GM18520 (cell line): ENCODE measurements around the gene APELA.

Source experiments
- ATAC-seq: cut with Tn5 transposase; IDR thresholded peaks from one replicate; pipeline ENCODE4 v1.9.1; 2021; ENCODE audit not compliant: unreplicated experiment

Gene APELA, protein sequence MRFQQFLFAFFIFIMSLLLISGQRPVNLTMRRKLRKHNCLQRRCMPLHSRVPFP

DNA sequence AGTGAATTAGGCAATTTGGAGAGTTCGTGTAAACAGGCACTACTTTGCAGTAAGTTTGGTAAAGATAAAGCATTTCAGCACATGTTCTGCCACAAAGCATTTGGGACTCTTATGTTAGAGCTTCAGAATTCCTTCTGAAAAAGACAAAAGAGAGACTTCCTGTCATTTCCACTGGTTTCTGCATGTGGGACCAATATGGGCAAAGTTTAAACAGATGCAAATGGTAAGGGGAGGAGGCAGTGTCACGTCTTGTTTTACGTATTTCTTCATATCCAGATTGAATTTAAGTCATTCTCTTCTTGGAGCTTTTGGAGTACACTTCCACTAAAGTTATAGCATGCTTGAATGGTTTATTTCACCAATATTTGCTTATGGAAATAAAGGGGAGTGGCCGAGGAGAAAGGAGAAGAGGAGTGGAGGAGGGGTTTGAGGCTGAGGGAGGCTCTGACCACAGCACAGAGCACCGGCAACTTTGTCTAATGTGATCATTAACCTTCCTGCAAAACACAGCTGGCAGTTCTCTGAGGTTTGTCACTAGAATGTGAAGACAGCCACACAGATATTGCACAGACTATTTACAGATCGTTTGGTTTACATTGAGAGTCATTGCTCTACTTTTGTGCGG, at the start of gene APELA:
APELA (plus strand) TSS at position 479 of the 625 bp plus-strand sequence. CDS start 154 bp downstream, outside the sequence.
- peak; percentile 100 for ATAC-seq

DNA sequence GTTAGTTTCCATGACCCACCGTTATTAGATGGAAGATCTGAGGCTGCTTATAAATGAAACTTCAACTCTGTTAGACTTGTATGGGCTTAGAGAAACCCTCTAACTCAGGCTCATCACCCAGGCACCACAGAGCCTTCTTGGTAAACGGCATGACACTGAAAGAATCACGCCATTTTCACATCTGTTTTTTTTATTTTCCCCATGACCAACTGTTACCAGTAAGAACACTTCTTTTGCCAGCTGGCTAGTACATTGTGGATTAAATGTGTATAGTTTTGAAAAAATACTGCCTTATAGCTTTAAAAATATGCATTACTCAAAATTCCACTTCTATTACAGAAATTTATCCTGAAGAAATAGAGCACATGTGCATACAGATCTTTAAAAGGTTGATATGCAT, 48.0 kb upstream of the APELA start:
- ATAC-seq: no peak

DNA sequence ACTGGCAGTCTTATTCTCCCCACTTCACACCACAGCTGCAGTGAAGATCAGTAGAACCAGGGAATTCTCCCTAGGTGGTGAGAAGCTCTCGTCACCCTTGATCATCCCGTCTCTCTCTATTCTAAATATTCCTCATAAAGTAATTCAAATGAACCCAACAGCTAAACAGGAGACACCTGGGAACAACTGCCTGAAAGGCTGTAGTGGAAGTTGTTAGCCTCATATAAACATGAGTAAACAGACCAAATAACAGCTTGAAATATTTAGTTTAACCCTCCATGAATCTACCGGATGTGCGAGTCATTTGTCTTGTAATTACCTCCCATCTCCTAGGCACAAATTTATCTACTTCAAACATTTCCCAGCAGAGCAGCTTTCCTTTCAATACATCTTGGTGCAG, 30.4 kb upstream of the APELA start:
- ATAC-seq: no peak

DNA sequence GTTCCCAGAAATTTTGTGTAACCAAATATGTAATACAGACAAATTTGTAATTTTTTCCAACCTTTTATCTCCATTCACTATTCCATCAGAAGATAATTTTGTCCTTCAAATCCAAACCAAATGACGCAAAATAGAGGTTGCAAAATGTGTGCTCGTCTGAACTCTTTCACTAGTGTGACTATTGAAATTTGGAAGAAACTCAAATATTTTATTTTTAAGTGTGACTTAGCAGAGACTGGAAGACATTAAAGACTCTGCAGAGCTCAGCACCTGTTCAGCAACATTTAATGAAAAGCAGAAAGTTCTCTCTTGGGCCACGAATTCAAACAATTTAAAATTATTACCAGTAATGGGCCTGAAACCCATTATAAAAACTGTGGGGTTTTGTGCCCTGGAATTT, 30.0 kb upstream of the APELA start:
- ATAC-seq: no peak

DNA sequence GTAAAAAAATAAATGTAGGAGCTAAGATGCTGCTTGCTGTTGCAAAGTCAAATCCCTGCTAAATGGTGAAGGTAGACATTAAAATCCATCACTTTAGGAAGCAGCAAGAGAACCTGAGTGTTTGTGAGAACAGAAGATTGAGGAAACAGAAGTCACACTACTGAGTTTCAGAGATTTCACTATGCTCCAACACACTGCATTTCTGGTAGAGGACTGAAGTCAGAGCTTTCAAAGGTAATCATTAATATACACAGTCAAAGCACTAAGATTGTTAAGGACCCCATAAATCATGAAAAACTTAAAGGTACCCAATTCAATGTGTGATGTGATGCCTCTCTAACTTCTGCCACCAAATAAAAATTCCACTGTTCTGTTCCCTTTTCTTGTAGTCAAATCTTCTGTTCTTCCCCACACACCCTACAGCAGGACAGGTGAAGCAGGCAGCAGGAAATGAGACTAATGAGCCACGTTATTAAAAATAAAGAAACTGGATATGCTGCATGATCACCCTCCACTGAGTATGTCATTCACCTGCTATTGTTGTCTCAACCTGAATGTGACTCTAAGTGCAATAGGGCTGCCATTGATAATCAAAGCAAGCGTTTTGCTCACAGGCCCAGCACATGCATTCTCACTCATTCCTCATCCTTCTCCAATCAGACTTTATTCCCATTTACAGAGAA, 28.9 kb upstream of the APELA start:
- no peak for ATAC-seq

DNA sequence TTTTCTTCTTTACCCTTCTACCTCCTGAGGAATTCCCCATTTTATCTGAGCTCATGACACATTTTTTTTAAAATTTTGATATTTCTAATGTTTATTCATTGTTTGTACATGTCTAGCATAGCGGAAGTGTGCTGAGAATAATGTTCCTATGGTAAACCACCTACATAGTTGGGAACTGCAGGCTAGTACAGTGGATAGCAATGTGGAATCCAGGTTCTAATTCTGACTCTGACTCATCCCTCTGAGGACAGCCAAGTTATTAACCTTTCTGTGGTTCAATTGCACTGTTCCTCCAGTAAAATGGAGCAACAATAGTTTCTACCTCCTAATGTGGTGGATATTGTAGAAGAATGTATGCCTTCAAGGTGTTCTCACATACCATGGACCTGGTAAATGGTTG, 20.6 kb upstream of the APELA start:
- no peak for ATAC-seq

DNA sequence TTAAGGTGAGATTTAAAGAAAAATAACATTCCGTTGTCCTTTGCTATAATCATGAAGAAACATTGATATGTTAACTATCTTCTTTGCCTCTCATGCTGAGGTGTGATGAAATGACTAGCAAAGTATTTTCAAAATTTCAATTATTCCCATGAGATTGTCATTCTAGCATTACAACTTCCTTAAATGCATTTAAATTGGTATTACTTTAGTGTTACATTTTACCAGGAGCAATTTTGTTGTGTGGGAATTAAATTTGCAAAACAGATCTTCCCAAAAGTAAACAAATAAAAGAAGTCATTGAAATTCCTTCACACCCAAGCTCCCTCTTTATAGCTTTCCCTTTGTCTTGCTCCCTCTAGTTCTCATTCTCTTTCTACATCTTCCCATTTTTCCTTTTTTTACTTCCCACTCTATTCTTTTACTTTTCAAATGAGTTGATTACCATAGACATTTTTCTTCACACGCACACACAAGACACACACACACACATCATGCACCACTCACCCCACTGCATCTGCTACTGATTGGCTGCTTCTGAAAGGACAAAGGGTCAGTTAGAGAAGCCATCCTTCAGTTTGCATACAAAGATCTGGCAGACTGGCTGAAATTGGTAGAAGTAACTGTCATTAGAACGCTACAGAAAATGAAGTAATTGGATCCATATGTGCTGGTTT, 10.0 kb upstream of the APELA start:
- ATAC-seq: no peak

DNA sequence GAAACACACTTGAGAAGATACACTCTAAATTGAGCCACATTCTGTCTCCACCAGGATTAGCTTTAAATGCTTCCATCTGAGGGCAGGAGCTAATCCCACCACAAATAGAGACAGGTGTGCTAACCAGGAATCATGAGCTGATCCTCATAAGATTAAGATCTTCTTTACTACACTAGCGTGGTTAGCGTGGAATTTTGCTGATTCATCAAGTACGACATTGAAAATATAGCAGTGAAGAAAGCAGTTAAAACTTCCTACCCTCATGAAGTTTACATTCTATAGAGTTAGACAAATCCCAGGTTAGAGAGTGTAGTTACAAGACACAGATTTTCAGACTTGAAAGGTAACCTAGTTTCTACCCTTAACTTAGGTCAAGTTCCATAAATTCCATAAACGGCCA, 5.3 kb upstream of the APELA start:
- no peak for ATAC-seq

DNA sequence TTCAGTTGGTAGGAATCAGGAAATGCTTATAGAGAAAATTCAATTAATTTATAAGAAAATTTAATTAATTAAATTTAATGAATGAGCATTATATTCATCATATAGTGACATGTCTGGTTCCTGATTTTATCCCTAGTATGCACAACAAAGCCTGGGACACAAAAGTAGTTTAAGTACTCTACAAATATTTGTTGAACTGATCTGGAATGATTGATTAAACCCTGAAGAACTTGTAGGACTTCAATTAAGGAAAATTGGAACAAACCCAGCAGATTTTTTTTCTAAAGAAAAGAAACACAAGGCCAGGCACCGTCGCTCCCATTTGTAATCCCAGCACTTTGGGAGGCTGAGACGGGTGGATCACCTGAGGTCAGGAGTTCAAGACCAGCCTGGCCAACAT, 4.5 kb upstream of the APELA start:
- ATAC-seq: no peak

DNA sequence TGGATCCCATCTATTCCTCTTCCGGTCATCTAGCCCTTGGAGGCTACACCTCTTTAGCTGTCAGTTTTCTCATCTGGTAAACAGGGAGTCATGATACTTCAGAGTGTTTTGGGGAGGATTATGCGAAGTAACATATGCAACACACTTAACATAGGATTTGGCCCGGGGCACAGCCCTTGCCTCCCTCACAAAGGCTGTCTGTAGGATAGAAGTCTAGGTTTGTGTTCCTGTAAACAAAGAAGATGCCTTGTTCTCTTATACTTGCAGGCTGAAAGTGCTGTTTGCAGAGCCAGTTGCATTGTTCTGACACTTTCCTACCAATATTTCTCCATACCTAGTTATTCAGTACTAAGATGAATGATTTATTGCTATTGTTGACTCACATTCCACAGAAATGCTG, 2.2 kb upstream of the APELA start:
- no peak for ATAC-seq

DNA sequence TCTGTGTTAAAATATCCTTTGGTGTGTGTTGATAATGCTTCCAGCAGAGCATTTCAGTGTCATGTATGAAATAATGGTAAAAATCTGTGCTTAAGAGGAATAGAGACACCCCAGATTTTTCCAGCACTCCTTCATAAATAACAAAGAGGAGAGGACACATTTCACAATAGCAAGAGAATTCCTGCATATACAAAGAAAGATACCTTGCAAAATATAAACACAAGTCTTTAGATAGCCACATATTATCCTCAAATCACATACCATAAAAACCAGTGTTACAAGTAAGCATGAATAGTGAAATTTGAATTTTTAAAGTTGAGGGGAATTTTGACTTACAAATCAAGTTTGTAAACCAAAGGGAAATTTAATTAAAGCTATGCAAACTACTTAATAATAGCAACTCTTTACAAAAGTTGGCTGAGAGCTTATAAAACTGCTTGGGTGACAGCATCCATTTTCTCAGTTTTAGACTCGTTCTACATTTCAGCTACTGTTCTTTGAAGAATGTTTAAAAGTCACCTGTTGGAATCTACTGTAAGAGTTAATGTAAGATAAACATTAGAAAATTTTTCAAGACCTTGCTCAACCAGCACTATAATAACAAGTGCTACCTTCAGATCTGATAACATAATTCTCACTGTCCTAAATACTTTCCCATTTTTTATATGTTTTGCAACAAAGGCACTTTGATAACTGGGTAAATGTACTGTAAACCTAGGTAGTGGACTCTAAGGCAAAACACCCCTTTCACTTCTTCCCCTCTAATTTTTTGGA, 3.7 kb downstream of the APELA start:
- no peak for ATAC-seq

DNA sequence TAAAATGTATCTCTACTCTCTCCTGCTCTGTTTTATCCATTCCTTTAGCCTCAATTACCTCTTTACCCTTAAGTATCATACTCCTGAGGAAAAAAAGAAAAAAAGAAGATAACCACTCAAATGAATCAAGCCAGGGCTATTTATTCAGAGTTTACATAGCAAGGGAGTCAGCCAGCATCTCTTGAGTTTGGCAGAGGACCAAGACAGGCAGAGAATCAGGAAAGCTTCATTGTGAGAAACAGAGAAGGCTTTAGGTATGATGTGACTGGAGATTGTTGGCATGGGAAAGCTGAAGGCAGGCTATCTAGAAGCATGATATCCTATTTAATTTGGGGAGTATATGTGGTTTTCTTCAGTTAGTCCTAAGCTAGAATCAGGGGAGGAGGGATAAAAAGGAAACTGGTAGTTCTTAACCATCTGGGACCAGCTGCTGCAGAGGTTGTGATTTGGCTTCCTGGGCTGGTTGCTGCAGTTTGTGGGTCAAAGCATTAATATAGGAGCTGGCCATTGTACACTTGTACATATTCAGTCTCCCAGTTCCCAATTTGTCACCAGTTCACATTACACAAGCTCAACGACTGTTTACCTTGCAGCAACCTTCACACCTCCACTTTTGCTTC, 11.2 kb downstream of the APELA start:
- ATAC-seq: no peak

DNA sequence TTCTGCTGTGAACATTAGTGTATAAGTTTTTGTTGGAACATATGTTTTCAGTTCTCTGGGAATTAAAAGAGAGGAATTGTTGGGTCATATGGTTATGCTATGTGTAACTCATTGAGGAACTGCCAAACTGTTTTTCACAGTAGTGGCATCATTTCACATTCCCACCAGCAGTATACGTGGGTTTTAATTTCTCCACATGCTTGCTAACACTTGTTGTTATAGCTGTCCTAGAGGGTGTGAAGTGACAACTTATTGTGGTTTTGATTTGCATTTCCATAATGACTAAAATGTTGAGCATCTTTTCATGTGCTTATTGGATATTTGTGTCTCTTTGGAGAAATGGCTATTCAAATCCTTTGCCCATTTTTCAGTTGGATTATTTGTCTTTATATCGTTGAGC, 13.7 kb downstream of the APELA start:
- peak; percentile 59 for ATAC-seq

DNA sequence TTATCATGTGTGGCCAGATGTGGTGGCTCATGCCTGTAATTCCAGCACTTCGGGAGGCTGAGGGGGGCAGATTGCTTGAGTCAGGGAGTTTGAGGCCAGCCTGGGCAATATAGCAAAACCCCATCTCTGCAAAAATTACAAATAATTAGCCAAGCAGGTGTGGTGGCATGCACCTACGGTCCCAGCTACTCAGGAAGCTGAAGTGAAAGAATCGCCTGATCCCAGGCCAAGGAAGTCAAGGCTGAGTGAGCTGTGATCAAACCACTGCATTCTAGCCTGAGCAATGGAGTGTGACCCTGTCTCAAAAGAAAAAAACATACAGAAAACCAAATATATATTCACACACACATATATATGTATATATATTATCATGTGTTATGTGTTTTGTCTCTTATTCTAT, 15.0 kb downstream of the APELA start:
- peak; percentile 46 for ATAC-seq

DNA sequence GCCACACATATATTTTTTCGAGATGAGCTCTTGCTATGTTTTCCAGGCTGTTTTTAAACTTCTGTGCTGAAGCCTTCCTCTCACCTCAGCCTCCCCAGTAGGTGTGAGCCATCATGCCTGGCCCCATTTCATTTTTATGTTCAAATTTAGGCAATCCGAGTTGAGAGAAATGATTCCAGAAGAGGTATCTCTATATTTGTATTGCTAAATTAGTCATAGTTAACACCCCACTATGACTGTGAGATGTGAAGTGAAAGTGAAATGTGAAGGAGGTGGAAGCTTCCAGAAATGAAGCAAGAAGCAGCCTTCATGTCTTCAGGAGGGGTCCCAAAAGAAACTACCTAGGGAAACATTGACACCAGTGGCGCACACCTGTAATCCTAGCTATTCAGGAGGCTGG, 17.7 kb downstream of the APELA start:
- ATAC-seq: peak; percentile 72

DNA sequence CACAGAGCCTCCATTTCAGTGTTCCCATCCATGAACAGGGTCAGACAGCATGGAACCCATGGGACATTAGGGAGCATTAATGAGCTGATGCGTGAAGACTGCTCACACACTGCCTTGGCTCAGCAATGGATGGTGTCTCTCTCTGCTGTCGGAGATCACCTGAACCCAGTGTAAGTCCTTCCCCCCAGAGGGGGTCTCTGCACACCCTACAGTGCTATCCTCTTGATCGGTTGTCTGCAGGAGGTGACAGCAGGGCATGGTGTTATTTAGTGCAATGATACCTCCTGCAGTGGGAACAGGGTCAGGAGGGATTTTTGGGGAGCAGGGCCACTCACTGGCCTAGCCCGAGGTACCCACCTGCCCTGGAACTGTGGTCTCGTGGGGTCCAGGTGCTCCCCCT, 25.6 kb downstream of the APELA start:
- ATAC-seq: no peak

DNA sequence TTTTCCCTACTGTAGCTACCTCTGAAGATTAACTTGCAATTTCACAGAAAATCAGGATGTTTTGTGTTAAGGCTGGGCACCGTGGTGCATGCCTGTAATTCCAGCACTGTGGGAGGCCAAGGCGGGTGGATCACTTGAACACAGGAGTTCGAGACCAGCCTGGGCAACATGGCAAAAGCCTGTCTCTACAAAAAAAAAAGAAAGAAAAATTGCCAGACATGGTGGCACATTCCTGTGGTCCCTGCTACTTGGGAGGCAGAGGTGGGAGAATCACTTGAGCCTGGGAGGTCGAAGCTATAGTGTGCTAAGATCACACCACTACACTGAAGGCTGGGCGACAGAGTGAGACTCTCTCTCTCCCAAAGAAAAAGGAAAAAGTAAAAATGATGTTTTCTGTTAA, 27.4 kb downstream of the APELA start:
- ATAC-seq: no peak

DNA sequence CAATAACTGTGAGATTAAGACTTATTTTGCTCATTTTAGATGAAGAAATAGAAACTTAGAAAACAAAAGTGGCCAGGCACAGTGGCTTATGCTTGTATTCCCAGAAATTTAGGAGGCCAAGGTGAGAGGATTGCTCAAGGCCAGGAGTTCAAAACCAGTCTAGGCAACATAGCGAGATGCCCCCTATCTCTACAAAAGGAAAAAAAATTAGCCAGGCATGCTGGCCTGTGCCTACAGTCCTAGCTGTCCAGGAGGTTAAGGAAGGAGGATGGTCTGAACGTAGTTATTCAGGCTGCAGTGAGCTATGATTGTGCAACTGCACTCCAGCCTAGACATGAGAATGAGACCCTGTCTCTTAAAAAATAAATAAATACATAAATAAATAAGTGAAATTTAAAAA, 28.0 kb downstream of the APELA start:
- no peak for ATAC-seq

DNA sequence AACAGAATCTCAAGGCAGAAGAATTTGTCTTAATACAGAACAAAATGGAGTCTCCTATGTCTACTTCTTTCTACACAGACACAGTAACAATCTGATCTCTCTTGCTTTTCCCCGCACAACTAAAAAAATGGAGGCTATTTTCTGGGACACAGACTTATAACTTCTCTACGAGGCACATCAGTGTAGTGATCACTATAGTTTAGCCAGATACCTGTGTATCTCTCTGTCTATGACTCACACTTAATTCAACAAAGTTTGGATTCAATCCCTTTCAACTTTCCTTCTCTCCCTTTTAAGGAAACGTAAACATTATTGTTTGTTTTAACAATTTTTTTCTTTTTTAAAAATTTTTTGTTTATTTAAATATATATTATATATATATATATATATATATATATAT, 29.4 kb downstream of the APELA start:
- no peak for ATAC-seq

DNA sequence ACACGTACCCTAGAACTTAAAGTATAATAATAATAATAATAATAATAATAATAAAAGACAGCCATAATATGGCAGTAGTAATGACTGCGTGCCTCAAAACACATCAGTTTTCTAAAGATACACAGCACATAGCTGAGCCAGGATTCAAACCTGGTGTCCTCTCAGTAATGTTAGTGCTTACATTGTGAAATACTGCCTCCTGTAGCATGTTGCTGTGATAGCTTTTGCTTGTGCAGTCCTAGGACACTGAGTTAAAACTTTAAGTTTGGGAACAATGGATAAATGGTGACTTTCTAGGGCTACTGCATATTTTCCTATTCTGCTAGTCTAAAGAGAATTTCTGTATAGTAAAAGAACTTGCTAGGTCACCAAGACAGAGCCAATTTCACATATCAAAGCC, 36.5 kb downstream of the APELA start:
- ATAC-seq: peak; percentile 68

DNA sequence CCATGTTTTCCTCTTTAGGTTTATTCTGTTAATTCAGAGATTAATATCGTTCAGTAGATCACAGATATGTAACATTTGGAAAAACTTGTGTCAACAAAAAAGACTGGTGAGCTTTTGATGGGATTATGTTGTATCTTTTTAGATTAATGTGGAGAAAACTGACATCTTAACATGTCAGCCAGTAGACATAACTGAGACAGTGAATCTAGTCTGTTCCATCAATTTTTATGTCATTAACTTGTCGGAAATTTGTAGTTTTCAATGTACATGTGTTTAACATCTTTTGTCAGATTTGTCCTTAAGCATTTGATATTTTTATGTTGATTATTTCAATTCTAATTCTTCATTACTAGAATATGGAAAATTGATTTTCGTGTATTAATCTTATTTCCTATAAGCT, 42.0 kb downstream of the APELA start:
- ATAC-seq: no peak
